ENCODE data around the gene TRIM67.

DNA sequence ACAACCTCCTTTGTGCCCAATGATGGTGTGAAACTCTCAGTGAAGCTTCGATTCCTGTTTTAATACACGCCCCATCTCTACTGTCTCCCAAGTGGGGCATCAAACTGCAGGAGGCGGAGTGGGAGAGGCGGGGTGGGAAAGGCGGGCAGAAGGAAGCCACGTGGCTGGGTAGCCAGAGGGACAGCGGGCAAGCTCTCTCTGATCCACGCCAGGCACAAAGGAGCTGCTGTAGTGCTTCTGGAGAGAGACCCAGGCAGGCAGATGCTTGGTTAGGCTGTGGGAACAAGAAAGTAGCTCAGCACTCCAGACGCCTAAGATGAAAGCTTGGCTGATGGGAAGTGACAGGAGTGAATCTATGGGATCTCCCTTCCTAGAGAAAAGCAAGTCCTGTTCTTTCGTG is 25.7 kb downstream of the TRIM67 start:
- TF ChIP-seq ZNF274 (IDR thresholded peaks at IDR 0.05; ENCODE audit: low read length) (no peak), ZNF274 (tag by site-specific recombination; IDR thresholded peaks at IDR 0.05; ENCODE audit: borderline replicate concordance) (no peak), GLI2 (tag by site-specific recombination; IDR thresholded peaks at IDR 0.05; ENCODE audit: borderline replicate concordance, low read depth) (no peak), ZNF837 (tag by site-specific recombination; IDR thresholded peaks at IDR 0.05) (no peak), CTCF (tag by site-specific recombination; IDR thresholded peaks at IDR 0.05) (no peak)
- TF ChIP-seq, protein P1, sequence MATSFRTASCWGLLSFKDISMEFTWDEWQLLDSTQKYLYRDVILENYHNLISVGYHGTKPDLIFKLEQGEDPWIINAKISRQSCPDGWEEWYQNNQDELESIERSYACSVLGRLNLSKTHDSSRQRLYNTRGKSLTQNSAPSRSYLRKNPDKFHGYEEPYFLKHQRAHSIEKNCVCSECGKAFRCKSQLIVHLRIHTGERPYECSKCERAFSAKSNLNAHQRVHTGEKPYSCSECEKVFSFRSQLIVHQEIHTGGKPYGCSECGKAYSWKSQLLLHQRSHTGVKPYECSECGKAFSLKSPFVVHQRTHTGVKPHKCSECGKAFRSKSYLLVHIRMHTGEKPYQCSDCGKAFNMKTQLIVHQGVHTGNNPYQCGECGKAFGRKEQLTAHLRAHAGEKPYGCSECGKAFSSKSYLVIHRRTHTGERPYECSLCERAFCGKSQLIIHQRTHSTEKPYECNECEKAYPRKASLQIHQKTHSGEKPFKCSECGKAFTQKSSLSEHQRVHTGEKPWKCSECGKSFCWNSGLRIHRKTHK (tag by site-specific recombination; IDR thresholded peaks at IDR 0.05): no peak
